H7 (cell line): ENCODE data around the gene KLHL12. TPM values are rescaled to one million over a fixed set of nuclear protein-coding genes. Genes with fewer than 3 reads are reported as not detected.

Experiments used
- DNase-seq: peaks from one replicate; pipeline ENCODE4 v3.0.0; 2012
- H3K27me3 ChIP-seq: 2 replicates; pipeline ENCODE4 v1.6.0; 2011; ENCODE audit warnings: mild to moderate bottlenecking, low read length; ENCODE audit not compliant: control insufficient read depth, insufficient read depth
- H3K36me3 ChIP-seq: replicated peaks from 2 replicates; pipeline ENCODE4 v1.5.1; 2011; ENCODE audit warnings: low read length; ENCODE audit not compliant: control insufficient read depth, insufficient read depth
- H3K4me3 ChIP-seq: 2 replicates; pipeline ENCODE4 v1.5.1; 2011; ENCODE audit warnings: low read depth, mild to moderate bottlenecking, control low read depth, low read length, moderate library complexity; ENCODE audit not compliant: insufficient read depth
- total RNA-seq: library from RNA; depleted of rRNA; stranded (reverse); fragments of >200 nt; shearing (Covaris generic); gene quantifications from 2 replicates; pipeline ENCODE4 v1.2.3, GENCODE V29; 2014; rRNA removed

Gene KLHL12
- total RNA-seq, 1 experiment from 2014 or later, result 45.7 TPM

- H3K4me3 ChIP-seq, result no peak overlapping the region
- DNase-seq, result peak; percentile 87
- peaks cover 19% of the 10 kb centered on the region for H3K36me3 ChIP-seq
- H3K27me3 ChIP-seq, result no peaks in the 10 kb centered on the region
Observed at GRCh38 chr1:202852163-202852904, 74.7 kb downstream of the KLHL12 start.

GRCh38 chr1:202850593-202851362 is 76.3 kb downstream of the KLHL12 start:
- Histone ChIP-seq H3K27me3 (no peaks in the 10 kb centered on the region), H3K4me3 (no peak overlapping the region), H3K36me3 (peaks cover 7% of the 10 kb centered on the region)
- DNase-seq, result no peak

- DNase-seq, result no peak
- Histone ChIP-seq H3K4me3 (no peak overlapping the region), H3K27me3 (peaks cover 2% of the 10 kb centered on the region; the same call in 1 of the 2 replicates), H3K36me3 (peaks cover 5% of the 10 kb centered on the region)
Observed at GRCh38 chr1:202848191-202848542, 78.9 kb downstream of the KLHL12 start.

GRCh38 chr1:202844935-202845334 is 82.1 kb downstream of the KLHL12 start:
- H3K36me3 ChIP-seq, result no peaks in the 10 kb centered on the region
- H3K4me3 ChIP-seq, result no peak overlapping the region
- peaks cover 2% of the 10 kb centered on the region; the same call in 1 of the 2 replicates for H3K27me3 ChIP-seq
- DNase-seq, result peak; percentile 63

- no peaks in the 10 kb centered on the region for H3K36me3 ChIP-seq
- H3K4me3 ChIP-seq, result no peak overlapping the region
- DNase-seq, result no peak
- H3K27me3 ChIP-seq, result peaks cover 2% of the 10 kb centered on the region; the same call in 1 of the 2 replicates
Observed at GRCh38 chr1:202844259-202844658, 82.8 kb downstream of the KLHL12 start.

- no peaks in the 10 kb centered on the region for H3K36me3 ChIP-seq
- no peak for DNase-seq
- no peak overlapping the region for H3K4me3 ChIP-seq
- peaks cover 2% of the 10 kb centered on the region; the same call in 1 of the 2 replicates for H3K27me3 ChIP-seq
Observed at GRCh38 chr1:202843081-202843480, 84.0 kb downstream of the KLHL12 start.

Other genes with a start within 250 kb of the KLHL12 start
- gene SYT2, start 216.8 kb downstream of the KLHL12 start, total RNA-seq, result 2.8 and 3.6 TPM in 2 replicates
- 126 and 167 TPM in 2 replicates for gene KDM5B, start 118.8 kb downstream of the KLHL12 start, total RNA-seq
- 3.4 and 7.4 TPM in 2 replicates for gene PCAT6, start 116.3 kb downstream of the KLHL12 start, total RNA-seq
- gene RABIF, start 38.1 kb downstream of the KLHL12 start, total RNA-seq, result 4.1 and 8.5 TPM in 2 replicates
- 133 and 134 TPM in 2 replicates for gene ADIPOR1, start 31.1 kb upstream of the KLHL12 start, total RNA-seq
- gene CYB5R1, start 40.0 kb upstream of the KLHL12 start, total RNA-seq, result 22.5 and 22.8 TPM in 2 replicates
- 164 and 193 TPM in 2 replicates for gene TMEM183A, start 80.1 kb upstream of the KLHL12 start, total RNA-seq
- gene PPFIA4, start 99.3 kb upstream of the KLHL12 start, total RNA-seq, result 3.1 and 7.4 TPM in 2 replicates
- gene MYOG, start 158.8 kb upstream of the KLHL12 start, total RNA-seq, result not detected in 2 replicates
- 3.5 and 5.7 TPM in 2 replicates for gene ADORA1, start 200.5 kb upstream of the KLHL12 start, total RNA-seq
- not detected in 2 replicates for gene MYBPH, start 248.6 kb upstream of the KLHL12 start, total RNA-seq